GM12864 (cell line): Measurements from ENCODE around the gene FGR.

Source experiments
- DNase-seq: peaks from one replicate; pipeline ENCODE4 v3.0.0-alpha.2; 2011; ENCODE audit warnings: low read depth
- H3K4me3 ChIP-seq: 2 replicates; pipeline ENCODE4 v1.5.1; 2011; ENCODE audit warnings: mild to moderate bottlenecking, low read depth, low read length, control low read depth
- CTCF ChIP-seq: IDR thresholded peaks from 2 replicates; pipeline ENCODE4 v1.5.1; 2011; ENCODE audit warnings: low read depth, mild to moderate bottlenecking, moderate library complexity, low read length, control low read depth, inconsistent platforms; ENCODE audit errors: missing control alignments

Gene FGR

GRCh38 chr1:27577504-27578188 lies 57.3 kb downstream of the FGR start:
- H3K4me3 ChIP-seq: no peak overlapping the region
- no peak for TF ChIP-seq CTCF
- DNase-seq: no peak

- no peak overlapping the region for H3K4me3 ChIP-seq
- no peak for DNase-seq
- TF ChIP-seq CTCF: no peak
These were observed 58.2 kb downstream of the FGR start for GRCh38 chr1:27576806-27577227.

- no peak for TF ChIP-seq CTCF
- DNase-seq: no peak
- H3K4me3 ChIP-seq: peak overlapping the region; percentile 28
These were observed 59.1 kb downstream of the FGR start for GRCh38 chr1:27575840-27576331.

GRCh38 chr1:27574871-27575831 lies 59.8 kb downstream of the FGR start:
- DNase-seq: no peak

GRCh38 chr1:27574001-27574781 lies 60.8 kb downstream of the FGR start:
- no peak for TF ChIP-seq CTCF
- no peak overlapping the region for H3K4me3 ChIP-seq
- no peak for DNase-seq

More at GRCh38 chr1:27574871-27575831, 59.8 kb downstream of the FGR start:
- H3K4me3 ChIP-seq: no peak overlapping the region
- peak; percentile 29 for TF ChIP-seq CTCF

GRCh38 chr1:27572679-27573426 lies 62.1 kb downstream of the FGR start:
- no peak overlapping the region for H3K4me3 ChIP-seq
- no peak for DNase-seq
- no peak for TF ChIP-seq CTCF
